Ishikawa (cell line): ENCODE results near the gene APOA4.

ENCODE experiments used
- EGR1 ChIP-seq: IDR thresholded peaks from 2 replicates; pipeline ENCODE4 v1.6.1; 2012
- EP300 ChIP-seq: IDR thresholded peaks from 2 replicates; pipeline ENCODE4 v1.6.1; 2012; ENCODE audit warnings: borderline replicate concordance
- FOXM1 ChIP-seq: IDR thresholded peaks from 2 replicates; pipeline ENCODE4 v1.6.1; 2012; ENCODE audit warnings: low read depth, borderline replicate concordance
- RAD21 ChIP-seq: IDR thresholded peaks from 2 replicates; pipeline ENCODE4 v1.6.1; 2012; ENCODE audit warnings: low read depth
- TAF1 ChIP-seq: IDR thresholded peaks from 2 replicates; pipeline ENCODE4 v1.6.1; 2012; ENCODE audit warnings: low read depth, mild to moderate bottlenecking

- no peak for TF ChIP-seq EP300
- TF ChIP-seq FOXM1: no peak
- no peak for TF ChIP-seq EGR1
- no peak for TF ChIP-seq TAF1
- TF ChIP-seq RAD21: no peak
These were observed 37.2 kb upstream of the APOA4 start for GRCh38 chr11:116860303-116860702.
